HG03196 (cell line): Measurements from ENCODE around the gene FUNDC2.

ENCODE experiments used
- ATAC-seq: cut with Tn5 transposase; IDR thresholded peaks from one replicate; pipeline ENCODE4 v1.9.1; 2021; ENCODE audit not compliant: unreplicated experiment

Gene FUNDC2

DNA sequence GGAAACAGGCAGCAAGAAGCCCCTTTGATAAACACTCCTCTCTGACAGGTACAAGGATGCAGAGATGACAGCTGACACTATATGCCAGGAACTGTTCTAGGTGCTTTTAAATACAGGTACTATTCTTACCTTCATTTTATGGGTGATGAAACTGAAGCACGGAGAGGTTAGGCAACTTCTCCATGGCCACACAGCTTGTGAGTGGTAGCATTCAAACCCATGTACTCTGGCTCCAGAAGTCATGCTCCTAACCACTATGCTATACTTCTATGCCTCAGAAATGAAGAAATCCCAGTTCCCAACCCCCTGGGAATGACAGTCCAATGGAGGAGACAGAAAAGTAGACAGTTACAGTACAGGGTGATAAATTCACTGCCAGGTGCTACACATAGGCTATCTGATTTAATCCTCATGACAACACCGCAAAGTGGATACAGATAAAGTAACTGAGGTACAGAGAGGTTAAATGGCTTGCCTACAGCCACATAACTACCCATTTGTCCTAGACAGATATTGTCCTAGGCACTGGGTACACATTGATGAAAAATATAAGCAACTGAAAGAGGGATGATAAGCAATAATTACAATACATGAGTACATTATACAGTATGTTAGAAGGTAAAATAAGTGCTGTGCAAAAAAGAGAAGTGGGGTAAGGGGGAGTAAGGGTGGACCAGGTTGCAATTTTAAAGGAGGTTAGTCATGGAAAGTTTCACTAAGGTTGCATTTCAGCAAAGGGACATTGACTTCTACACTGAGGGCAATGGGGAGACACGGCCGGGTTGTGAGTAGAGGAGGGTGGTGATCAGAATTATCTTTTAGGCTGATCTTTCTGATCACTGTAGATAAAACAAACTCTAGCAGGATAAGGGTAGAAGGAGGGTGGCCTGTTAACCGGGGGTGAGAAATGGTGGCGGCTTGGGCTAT lies 2.5 kb upstream of the FUNDC2 start:
- no peak for ATAC-seq

GRCh38 chrX:155026420-155026726 lies 271 bp upstream of the FUNDC2 start:
- ATAC-seq = no peak

GRCh38 chrX:155027509-155028066 lies 944 bp downstream of the FUNDC2 start:
- ATAC-seq = no peak

DNA sequence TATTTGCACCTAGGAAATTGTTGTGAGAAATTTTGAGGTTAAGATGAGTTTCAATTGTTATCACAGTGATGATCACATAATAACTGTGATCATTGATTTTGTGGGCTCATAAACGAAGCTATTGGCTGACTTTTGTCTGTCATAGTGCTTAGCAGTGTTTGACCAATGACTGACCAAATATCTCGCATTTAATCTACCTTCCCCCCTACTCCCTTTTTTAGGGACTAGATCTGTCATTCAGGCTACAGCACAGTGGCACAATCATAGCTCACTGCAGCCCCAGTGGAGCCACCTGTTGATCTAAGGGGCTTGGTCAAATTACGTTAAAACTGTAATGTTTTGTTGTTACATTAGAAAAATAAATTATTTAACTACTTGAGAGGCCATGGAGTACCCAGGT lies 1.5 kb downstream of the FUNDC2 start:
- ATAC-seq = no peak

DNA sequence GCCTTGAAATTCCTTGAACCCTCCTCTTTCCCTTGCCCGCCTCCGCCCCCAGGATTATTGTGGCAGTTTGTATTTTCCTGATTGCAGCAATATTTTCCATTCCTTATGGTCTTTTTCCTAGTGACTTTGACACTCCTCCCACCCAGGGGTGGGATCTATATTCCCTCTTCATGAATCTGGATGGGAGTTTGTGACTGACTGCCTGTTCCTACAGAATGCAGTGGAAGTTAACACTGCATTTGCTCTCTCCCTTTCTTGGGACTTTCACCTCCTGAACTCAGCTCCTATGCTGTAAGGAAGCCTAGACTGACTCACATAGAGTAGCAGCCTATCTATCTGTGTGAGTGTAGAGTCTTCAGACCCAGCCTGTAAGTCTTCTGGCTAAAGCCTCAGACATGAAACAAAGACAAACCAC lies 2.2 kb downstream of the FUNDC2 start:
- ATAC-seq = no peak

GRCh38 chrX:155031657-155032056 lies 5.0 kb downstream of the FUNDC2 start:
- no peak for ATAC-seq

- no peak for ATAC-seq
Observed at GRCh38 chrX:155035688-155036087, 9.0 kb downstream of the FUNDC2 start.

GRCh38 chrX:155046129-155046810 lies 19.6 kb downstream of the FUNDC2 start:
- no peak for ATAC-seq

DNA sequence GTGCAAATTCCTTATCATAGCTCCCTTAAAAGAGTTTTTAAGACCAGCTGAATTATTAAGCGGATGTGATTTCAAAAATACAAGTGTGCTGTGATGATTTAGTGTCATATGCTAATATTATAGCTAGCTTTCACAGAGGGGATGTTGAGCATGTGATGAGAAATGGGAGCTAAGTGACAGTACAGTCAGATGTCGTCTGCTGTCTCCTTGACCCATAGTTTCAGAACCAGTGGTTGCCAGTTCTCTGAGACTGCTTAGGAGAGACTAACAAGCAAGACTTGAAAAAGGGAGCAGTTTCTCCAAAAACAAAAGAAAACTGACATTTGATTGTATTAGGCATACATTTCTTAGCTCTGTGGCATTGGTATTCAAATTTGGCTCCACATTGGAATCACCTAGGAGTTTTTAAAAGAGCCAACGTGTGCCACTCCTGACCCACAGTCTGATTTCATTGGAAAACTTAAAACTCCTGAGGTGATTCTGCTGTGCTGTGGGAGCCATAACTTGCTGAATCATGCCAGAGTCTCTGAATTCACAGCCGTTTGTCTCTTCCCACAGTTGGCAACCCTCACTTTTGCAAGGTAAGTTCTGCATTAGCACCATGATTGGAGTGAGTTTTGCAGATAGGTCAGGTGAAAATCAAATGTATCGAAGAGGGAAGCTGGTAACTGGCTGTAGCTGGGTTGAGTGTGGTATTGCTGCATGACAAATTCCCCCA lies 20.3 kb downstream of the FUNDC2 start:
- ATAC-seq = no peak

- ATAC-seq = no peak
Observed at GRCh38 chrX:155048977-155049619, 22.5 kb downstream of the FUNDC2 start.

DNA sequence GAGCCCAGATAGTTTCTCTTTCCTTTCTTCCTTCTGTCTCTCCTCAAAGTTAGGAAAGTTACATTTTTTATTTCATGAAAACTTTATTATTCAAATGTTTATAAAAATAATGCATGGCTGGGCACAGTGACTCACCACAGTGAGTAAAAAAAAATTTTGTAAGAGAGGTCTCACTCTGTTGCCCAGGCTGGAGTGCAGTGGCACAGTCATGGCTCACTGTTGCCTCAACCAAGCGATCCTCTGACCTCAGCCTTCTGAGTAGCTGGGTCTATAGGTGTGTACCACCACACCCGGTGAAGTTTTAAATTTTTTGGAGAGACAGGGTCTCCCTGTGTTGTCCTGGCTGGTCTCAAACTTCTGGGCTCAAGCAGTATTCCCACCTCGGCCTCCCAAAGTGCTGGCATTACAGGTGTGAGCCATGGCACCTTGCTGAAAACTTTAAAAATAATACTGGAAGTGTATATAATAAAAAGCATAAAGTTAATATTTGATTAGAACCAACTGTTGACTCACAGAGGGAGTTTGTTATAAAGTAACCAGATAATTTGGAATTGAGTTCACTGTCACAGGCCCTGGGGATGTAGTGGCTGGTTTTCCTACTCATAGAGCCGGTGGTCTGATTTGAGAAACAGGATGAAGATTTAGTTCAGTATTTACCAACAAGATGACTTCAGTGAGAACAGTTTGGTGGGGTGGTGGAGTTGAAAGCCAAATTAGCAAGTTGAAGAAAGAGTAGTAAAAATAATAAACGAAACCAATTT lies 26.3 kb downstream of the FUNDC2 start:
- ATAC-seq = no peak

- no peak for ATAC-seq
Observed at GRCh38 chrX:155053656-155054055, 27.0 kb downstream of the FUNDC2 start.

DNA sequence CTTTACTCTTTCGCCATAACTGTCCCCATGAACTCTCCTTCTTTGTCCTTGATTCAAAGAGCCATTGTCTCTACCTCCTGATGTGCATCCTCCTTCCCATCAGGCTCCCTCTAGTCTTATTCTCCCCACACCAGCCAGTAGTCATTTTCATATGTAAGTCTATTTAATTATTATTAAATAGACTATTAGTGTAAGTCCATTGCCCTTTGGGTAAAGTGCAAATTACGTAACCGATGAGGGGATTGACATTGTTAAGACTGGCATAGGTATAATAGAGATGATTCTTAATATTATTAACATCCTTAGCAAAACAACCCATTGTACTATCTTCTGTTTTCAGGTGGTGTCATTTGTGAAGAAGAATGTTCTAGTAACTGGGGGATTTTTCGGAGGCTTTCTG lies 27.6 kb downstream of the FUNDC2 start:
- no peak for ATAC-seq

DNA sequence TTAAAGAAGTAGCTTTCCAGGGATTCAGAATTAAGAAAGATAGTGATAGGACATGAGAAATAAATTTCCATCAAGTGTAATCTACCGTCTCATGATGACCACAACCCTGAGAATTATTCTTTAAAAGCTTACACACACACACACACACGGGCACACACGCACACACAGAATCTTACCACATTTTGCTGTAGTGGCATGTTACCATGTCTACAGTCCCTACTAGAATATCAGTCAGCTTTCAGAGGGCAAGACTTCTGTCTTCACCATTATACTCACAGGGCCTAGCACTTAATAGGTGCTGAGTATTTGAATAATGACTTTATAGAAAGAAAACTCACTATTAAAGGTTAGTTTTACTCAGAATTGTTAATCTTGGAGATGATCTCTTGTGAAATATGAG lies 28.9 kb downstream of the FUNDC2 start:
- no peak for ATAC-seq

- ATAC-seq = no peak
Observed at GRCh38 chrX:155056471-155056870, 29.8 kb downstream of the FUNDC2 start.

DNA sequence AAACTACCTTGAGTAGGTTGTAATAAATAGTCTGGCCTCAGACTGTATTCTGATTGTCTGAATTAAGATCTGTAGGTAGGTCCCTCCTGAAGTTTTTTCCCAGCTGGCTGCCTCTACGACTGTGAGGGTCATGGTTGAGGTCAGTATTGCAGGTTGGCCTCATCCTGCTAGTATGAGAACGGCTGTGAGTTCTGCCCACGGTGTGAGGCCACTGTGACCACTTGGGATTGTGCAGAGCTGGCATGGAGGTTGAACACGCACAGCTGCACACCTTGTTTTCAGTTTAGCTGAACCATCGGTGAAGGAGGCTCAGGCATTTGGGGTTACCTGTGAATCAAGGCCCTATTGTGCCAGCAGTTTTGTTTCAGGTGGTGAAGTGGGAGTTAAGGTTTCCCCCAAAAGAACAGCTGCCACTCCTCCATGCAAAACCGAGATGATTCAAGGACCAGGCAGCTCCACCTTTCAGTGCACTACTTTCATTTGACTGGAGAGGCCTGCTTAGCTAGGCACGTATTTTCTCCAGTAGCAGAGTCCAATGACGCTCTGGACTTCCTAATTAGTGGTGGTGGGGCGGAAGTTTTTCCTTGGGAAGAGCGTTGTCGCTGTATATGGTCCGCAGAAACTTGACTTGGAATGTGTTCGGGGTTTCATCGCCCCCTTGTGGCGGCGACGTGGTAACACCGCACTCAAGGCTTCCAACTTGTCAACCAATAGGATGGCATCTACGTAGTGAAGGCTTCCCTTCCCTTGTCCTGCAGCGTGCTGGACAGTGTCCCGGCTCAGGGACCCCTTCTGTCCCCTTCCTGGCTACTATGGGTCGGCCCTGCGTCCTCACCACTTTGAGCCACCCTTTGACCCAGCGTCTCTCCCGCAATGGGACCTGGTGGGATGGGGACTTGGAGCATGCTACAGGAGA lies 30.5 kb downstream of the FUNDC2 start:
- no peak for ATAC-seq

DNA sequence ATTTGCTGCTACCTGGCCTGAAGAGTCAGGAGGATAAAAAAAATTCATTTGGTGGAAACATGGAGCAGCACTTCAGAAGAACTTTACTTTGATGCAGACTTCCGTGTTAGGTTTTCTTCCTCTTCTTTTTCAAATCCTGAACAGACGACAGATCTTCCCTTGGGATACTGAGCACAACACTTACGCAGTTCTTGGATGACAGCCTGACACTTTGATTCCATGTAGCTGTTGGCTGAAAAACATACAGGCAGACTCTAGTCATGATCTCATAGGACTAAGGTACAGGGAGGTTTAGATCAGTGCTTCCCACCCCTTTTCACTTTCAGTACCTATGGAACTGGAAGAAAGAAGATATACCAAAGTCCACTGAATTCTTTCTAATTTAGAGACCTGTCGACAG lies 35.1 kb downstream of the FUNDC2 start:
- ATAC-seq = no peak

DNA sequence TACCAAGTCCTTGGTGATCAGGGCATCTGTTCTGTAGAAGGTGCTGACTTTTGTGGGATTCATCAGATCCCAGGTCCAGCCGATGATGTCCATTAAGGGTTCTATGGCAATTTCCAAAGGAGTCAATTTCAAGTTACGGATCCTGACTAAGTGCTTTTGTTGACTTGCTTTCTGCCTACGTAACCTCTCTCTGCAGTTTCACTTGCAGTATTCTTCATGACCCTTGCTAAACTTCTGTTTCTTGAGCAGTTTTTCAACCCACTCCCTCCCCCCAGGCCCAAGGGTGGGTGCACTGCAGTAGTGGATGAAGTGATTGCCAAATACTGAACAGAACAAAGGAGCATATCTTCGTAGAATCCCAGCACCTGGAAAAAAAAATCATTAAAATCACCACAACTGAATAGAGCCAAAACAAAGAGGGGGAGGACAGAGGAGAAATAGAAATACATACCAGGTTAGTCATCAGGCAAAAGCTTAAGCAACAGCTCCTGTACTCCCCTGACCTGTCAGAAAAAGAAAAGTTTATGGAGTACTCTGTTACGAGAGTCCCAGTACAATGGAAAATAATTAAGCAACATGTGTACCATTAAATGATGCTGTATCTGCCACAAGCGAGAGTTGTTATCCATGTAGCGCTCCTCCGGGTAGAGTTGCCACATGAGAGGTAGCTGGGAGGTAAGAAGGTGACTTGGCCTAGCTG lies 38.5 kb downstream of the FUNDC2 start:
- ATAC-seq = no peak

DNA sequence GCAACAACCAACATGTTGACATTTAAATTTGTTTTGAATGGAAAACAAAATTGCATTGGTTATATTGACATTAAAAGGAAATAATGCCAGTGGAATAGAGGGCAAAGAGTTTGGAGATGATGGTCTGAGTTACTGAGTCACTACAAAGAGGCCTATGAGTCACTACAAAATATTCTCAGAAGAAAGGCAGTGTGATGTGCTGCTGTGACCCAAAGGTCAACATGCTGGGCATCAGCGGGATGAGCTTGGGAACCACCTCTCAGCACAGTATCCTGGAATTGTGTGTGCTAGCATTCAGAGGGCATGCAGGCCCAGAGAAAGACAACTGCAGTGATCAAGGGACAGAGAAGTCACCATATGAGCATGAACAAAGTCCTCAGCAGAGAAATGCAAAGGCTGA lies 41.5 kb downstream of the FUNDC2 start:
- ATAC-seq = no peak
